Measurements from ENCODE around the gene AP3B1. TPM values are rescaled to one million over a fixed set of nuclear protein-coding genes. Genes with fewer than 3 reads are reported as not detected.
"Not testable (repeated sequence)": the region's sequence is repeated elsewhere in the genome, so short reads cannot be mapped to it uniquely, and the experiment has no call there.

The AP3B1 gene
- total RNA-seq, 3 donors from 2014 or later = 48.0 to 63.5 (median 48.2) TPM

DNA sequence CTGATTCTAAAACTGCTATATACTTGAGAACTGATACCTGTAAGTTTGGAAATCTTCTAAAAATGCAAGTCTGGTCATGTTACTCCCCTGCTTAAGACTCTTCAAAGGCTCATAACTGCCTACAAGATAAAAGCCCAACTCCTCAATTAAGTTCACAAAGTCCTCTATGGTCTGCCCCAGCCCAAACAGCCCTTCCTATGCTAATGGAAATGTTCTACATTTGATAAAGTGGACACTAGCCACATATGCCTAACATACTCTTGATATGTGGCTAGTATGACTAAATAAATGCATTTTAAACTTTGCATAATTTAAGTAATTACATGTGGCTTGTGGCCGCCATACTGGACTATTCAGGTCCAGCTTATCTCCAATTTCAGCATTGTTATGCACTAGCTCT lies 204.5 kb downstream of the AP3B1 start:
- H3K36me3 ChIP-seq = no peaks in the 10 kb centered on the region
- H3K27me3 ChIP-seq = no peaks in the 10 kb centered on the region
- intact Hi-C loops (cut with DNase I; ENCODE audit: low total_unique reads) = no loop called here
- no peak overlapping the region for H3K4me3 ChIP-seq
- no peak overlapping the region for H3K27ac ChIP-seq
- H3K9me3 ChIP-seq = no peaks in the 10 kb centered on the region
- TF ChIP-seq POLR2AphosphoS5 (IDR thresholded peaks at IDR 0.05) = no peak
- TF ChIP-seq, protein P1, sequence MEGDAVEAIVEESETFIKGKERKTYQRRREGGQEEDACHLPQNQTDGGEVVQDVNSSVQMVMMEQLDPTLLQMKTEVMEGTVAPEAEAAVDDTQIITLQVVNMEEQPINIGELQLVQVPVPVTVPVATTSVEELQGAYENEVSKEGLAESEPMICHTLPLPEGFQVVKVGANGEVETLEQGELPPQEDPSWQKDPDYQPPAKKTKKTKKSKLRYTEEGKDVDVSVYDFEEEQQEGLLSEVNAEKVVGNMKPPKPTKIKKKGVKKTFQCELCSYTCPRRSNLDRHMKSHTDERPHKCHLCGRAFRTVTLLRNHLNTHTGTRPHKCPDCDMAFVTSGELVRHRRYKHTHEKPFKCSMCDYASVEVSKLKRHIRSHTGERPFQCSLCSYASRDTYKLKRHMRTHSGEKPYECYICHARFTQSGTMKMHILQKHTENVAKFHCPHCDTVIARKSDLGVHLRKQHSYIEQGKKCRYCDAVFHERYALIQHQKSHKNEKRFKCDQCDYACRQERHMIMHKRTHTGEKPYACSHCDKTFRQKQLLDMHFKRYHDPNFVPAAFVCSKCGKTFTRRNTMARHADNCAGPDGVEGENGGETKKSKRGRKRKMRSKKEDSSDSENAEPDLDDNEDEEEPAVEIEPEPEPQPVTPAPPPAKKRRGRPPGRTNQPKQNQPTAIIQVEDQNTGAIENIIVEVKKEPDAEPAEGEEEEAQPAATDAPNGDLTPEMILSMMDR (IDR thresholded peaks at IDR 0.05) = no peak
- TF ChIP-seq POLR2A (IDR thresholded peaks at IDR 0.05) = no peak
- DNase-seq (ENCODE audit: low spot score in 2 of 2) = no peak
- H3K4me1 ChIP-seq = no peaks in the 10 kb centered on the region

DNA sequence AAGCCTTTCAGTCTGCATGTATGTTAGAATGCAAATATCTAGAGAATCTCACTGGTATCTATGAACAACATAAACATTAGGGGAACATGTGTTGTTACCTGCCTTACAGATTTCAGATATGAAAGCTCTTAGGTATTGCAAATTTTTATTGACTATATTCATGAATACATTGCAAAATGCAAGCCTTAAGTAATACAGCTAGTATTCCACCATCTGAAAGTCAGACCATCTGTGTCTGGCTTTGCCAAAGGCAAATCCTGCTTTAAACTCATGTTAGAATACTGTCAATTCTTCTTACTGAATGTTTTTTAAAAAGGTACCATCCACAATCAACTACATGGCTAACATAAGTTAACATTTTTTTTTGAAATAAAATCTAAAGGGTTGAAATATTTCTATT lies 215.6 kb downstream of the AP3B1 start:
- H3K27me3 ChIP-seq = no peaks in the 10 kb centered on the region
- intact Hi-C loops (cut with DNase I; ENCODE audit: low total_unique reads) = no loop called here
- H3K4me1 ChIP-seq = no peaks in the 10 kb centered on the region
- TF ChIP-seq, protein P1 (IDR thresholded peaks at IDR 0.05) = no peak
- TF ChIP-seq POLR2AphosphoS5 (IDR thresholded peaks at IDR 0.05) (no peak), POLR2A (IDR thresholded peaks at IDR 0.05) (no peak)
- no peak overlapping the region for H3K27ac ChIP-seq
- H3K9me3 ChIP-seq = no peaks in the 10 kb centered on the region
- no peak overlapping the region for H3K4me3 ChIP-seq
- DNase-seq (ENCODE audit: low spot score in 2 of 2) = no peak
- H3K36me3 ChIP-seq = no peaks in the 10 kb centered on the region

DNA sequence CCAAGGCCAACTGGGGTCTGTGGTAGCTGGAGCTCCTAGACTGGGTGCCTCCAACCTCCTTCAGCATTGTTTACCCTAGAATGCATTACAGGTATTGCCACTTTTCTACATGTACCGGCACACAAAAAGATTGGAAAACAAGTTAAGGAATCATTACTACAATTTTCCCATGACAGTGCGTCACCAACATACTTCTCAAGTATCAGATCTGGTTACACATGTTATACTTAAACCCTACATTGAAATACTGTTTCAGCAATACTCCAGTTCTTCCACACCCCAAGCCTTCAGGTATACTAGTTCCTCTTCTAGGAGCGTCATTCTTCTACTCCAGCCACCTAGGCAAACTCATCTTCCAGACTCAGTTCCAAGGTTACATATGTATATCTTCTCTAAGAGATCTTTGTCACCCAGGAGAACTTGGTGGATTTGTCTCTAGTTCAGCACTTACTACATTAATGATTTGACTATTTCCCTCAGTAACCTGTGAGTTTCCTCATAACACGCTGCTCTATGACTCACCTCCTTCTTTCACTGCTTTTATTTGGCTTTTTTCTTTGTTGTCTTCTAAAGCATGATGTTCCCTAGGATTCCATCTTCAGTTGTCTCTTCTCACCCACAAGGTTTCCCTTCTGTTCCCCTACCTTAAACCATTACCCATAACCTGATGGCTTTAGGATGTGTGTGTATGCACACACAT lies 217.0 kb downstream of the AP3B1 start:
- Histone ChIP-seq H3K27me3 (no peaks in the 10 kb centered on the region), H3K9me3 (no peaks in the 10 kb centered on the region), H3K36me3 (no peaks in the 10 kb centered on the region), H3K4me3 (no peak overlapping the region), H3K27ac (no peak overlapping the region), H3K4me1 (no peaks in the 10 kb centered on the region)
- DNase-seq (ENCODE audit: low spot score in 2 of 2) = no peak
- TF ChIP-seq, protein P1 (IDR thresholded peaks at IDR 0.05) = no peak
- TF ChIP-seq POLR2AphosphoS5 (IDR thresholded peaks at IDR 0.05) (no peak), POLR2A (IDR thresholded peaks at IDR 0.05) (no peak)
- intact Hi-C loops (cut with DNase I; ENCODE audit: low total_unique reads) = loop anchor here (1.0 kb wide), 1 partner anchor 15 kb away; no protein-coding TSS in a partner anchor

DNA sequence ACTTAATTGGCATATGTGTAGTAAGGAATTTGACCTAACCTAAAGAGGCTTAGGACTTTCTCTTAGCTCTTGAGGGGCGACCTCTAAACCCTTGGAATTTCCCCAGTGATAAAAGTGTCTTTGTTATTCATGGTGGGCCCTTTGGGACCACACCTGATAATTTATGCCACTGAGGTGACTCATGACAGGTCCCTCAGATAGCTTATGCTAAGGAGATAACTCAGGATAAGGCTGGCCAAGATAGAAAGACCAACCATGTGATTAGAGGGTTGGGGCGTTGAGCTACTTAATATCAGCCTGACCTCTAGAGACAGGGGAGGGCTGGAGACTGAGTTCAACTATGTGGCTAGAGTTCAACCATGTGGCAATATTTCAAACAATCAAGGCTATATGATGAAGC lies 218.1 kb downstream of the AP3B1 start:
- no peak overlapping the region for H3K27ac ChIP-seq
- intact Hi-C loops (cut with DNase I; ENCODE audit: low total_unique reads) = no loop called here
- TF ChIP-seq POLR2A (IDR thresholded peaks at IDR 0.05) (no peak), POLR2AphosphoS5 (IDR thresholded peaks at IDR 0.05) (no peak)
- TF ChIP-seq, protein P1 (IDR thresholded peaks at IDR 0.05) = no peak
- H3K9me3 ChIP-seq = no peaks in the 10 kb centered on the region
- DNase-seq (ENCODE audit: low spot score in 2 of 2) = no peak
- no peaks in the 10 kb centered on the region for H3K36me3 ChIP-seq
- H3K4me1 ChIP-seq = no peaks in the 10 kb centered on the region
- H3K4me3 ChIP-seq = no peak overlapping the region
- no peaks in the 10 kb centered on the region for H3K27me3 ChIP-seq

DNA sequence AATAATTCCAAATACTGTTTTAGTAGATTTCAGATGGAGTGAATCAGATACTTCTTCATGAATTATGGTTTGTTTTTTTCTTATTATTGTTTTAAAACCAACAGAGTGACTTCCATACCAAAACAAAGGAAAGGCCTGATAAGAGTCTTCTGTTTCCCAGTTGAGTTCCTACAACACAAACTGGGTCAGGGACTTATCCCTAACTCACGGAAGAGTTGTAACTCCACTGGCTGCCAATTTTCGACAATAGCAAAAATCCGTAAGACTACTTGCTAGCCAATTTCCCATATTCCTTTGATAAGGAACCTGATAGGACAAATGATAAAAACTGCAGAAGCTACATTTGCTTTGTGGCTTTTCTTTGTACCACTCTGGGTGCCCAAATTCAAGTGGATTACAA lies 219.2 kb downstream of the AP3B1 start:
- H3K4me1 ChIP-seq = no peaks in the 10 kb centered on the region
- TF ChIP-seq, protein P1 (IDR thresholded peaks at IDR 0.05) = no peak
- TF ChIP-seq POLR2AphosphoS5 (IDR thresholded peaks at IDR 0.05) (no peak), POLR2A (IDR thresholded peaks at IDR 0.05) (no peak)
- no peak overlapping the region for H3K4me3 ChIP-seq
- H3K9me3 ChIP-seq = peaks cover 0 to 4% of the 10 kb centered on the region in 2 donors
- intact Hi-C loops (cut with DNase I; ENCODE audit: low total_unique reads) = no loop called here
- no peaks in the 10 kb centered on the region for H3K36me3 ChIP-seq
- H3K27me3 ChIP-seq = no peaks in the 10 kb centered on the region
- DNase-seq (ENCODE audit: low spot score in 2 of 2) = no peak
- H3K27ac ChIP-seq = no peak overlapping the region

DNA sequence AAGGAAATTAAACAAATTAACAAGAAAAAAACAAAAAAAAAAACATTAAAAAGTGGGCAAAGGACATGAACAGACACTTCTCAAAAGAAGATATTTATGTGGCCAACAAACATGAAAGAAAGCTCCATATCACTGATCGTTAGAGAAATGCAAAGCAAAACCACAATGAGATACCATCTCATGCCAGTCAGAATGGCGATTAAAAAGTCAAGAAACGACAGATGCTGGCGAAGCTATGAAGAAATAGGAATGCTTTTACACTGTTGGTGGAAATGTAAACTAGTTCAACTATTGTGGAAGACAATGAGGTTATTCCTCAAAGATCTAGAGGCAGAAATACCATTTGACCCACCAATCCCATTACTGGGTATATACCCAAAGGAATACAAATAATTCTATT lies 223.8 kb downstream of the AP3B1 start:
- DNase-seq (ENCODE audit: low spot score in 2 of 2); H3K27me3 ChIP-seq; H3K27ac ChIP-seq; H3K4me1 ChIP-seq; H3K36me3 ChIP-seq; intact Hi-C loops (cut with DNase I; ENCODE audit: low total_unique reads); H3K4me3 ChIP-seq: not testable (repeated sequence)
- H3K9me3 ChIP-seq = peaks cover 7 to 18% of the 10 kb centered on the region in 2 donors

DNA sequence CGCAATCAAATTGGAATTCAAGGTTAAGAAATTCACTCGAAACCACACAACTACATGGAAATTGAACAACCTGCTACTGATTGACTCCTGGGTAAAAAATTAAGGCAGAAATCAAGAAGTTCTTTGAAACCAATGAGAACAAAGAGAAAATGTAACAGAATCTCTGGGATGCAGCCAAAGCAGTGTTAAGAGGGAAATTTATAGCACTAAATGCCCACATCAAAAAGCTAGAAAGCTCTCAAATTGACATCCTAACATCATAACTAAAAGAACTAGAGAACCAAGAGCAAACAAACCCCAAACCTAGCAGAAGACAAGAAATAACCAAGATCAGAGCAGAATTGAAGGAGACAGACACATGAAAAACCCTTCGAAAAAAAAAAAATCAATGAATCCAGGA lies 226.9 kb downstream of the AP3B1 start:
- H3K27me3 ChIP-seq; H3K4me3 ChIP-seq; H3K36me3 ChIP-seq; intact Hi-C loops (cut with DNase I; ENCODE audit: low total_unique reads); DNase-seq (ENCODE audit: low spot score in 2 of 2); H3K27ac ChIP-seq; H3K4me1 ChIP-seq: not testable (repeated sequence)
- peaks cover 7 to 18% of the 10 kb centered on the region in 2 donors for H3K9me3 ChIP-seq

DNA sequence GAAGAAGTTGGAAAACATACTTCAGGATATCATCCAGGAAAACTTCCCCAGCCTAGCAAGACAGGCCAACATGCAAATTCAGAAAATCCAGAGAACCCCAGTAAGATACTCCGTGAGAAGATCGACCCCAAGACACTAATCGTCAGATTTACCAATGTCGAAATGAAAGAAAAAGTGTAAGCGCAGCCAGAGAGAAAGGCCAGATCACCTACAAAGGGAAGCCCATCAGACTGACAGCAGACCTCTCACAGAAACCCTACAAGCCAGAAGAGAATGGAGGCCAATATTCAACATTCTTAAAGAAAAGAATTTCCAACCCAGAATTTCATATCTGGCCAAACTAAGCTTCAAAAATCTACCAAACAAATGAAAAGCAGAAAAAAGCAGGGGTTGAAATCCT lies 227.8 kb downstream of the AP3B1 start:
- DNase-seq (ENCODE audit: low spot score in 2 of 2); H3K4me3 ChIP-seq; H3K4me1 ChIP-seq; H3K36me3 ChIP-seq; H3K27me3 ChIP-seq; H3K27ac ChIP-seq; intact Hi-C loops (cut with DNase I; ENCODE audit: low total_unique reads): not testable (repeated sequence)
- peaks cover 7 to 18% of the 10 kb centered on the region in 2 donors for H3K9me3 ChIP-seq
